HepG2 (cell line): ENCODE data around the gene SMAD7. TPM values are rescaled to one million over a fixed set of nuclear protein-coding genes. Genes with fewer than 3 reads are reported as not detected.

Source experiments
- ATAC-seq: fragments of 200-7000 bp; cut with Tn5 transposase; 3 replicates; pipeline ENCODE4 v1.9.1; 2020; ENCODE audit warnings: mild to moderate bottlenecking, moderate library complexity
- BruUV-seq: library from RNA; stranded (reverse); fragments of 400-500 nt; replicated peaks from 2 replicates; lab custom pipeline; 2021; lab: Mats Ljungman, UMichigan
- CTCF ChIA-PET: fragments of 300-600 bp; formaldehyde crosslinking; extraction: SDS; loops from one replicate; lab custom pipeline; 2021; ENCODE audit warnings: low total read pairs, inconsistent platforms, low intra/inter-chr PET ratio; lab: Yijun Ruan, JAX
- POLR2A ChIA-PET: fragments of 350-600 bp; sonication (Branson Sonifier 250); formaldehyde crosslinking; loops from one replicate; lab custom pipeline; 2020; ENCODE audit warnings: antibody characterized with exemption, inconsistent platforms; lab: Yijun Ruan, JAX
- DNase-seq: peaks from one replicate; pipeline ENCODE4 v3.0.0-alpha.2; 2015; ENCODE audit warnings: low spot score
- FAIRE-seq: peaks from 3 replicates; lab custom pipeline; 2011; peaks lifted over from hg19 to GRCh38; lab: Jason Lieb, UNC
- H2AFZ ChIP-seq: one replicate; pipeline ENCODE4 v1.6.1; 2011; ENCODE audit warnings: low read length, inconsistent platforms
- H3K27ac ChIP-seq: fragments of 300-600 bp; 3 replicates; pipeline ENCODE4 v1.8.0; 2011; ENCODE audit warnings: mixed run types, mild to moderate bottlenecking, mixed read lengths, low read length, inconsistent platforms; ENCODE audit not compliant: insufficient read depth; ENCODE audit errors: extremely low read length
- H3K27me3 ChIP-seq, 2 experiments: fragments of 200-600 bp in 1 of 2; 2 replicates in 1 of 2; 3 replicates in 1 of 2; pipeline versions ENCODE4 v1.6.0 to v1.8.0; 2011; ENCODE audit warnings: low read length in 2 of 2, mild to moderate bottlenecking in 2 of 2, moderate library complexity in 2 of 2, inconsistent platforms in 1 of 2; ENCODE audit not compliant: insufficient read depth in 2 of 2, control insufficient read depth in 1 of 2
- H3K36me3 ChIP-seq, 2 experiments: fragments of 200-600 bp in 1 of 2; replicated peaks in 1 of 2; 2 replicates in 1 of 2; 3 replicates in 1 of 2; pipeline versions ENCODE4 v1.5.1 to v1.8.0; 2011; ENCODE audit warnings: low read length in 2 of 2, inconsistent platforms in 1 of 2; ENCODE audit not compliant: insufficient read depth in 2 of 2, control insufficient read depth in 1 of 2
- H3K4me1 ChIP-seq: 2 replicates; pipeline ENCODE4 v1.5.1; 2012; ENCODE audit warnings: low read length, inconsistent platforms; ENCODE audit not compliant: insufficient read depth
- H3K4me2 ChIP-seq: 2 replicates; pipeline ENCODE4 v1.6.0; 2011; ENCODE audit warnings: low read depth, low read length, inconsistent platforms
- H3K4me3 ChIP-seq, 3 experiments: fragments of 200-600 bp in 1 of 3; sonication (generic), shearing (Covaris generic) in 1 of 3; replicated peaks in 1 of 3; 2 replicates each; pipeline ENCODE4 v1.5.1; 2011 to 2016; ENCODE audit warnings: low read length in 3 of 3, inconsistent platforms in 2 of 3, low read depth in 2 of 3, mild to moderate bottlenecking in 2 of 3, control low read depth in 1 of 3, mixed read lengths in 1 of 3; ENCODE audit not compliant: insufficient read depth in 1 of 3
- H3K79me2 ChIP-seq: one replicate; pipeline ENCODE4 v1.6.1; 2011; ENCODE audit warnings: low read length, inconsistent platforms; ENCODE audit not compliant: insufficient read depth
- H3K9ac ChIP-seq: 2 replicates; pipeline ENCODE4 v1.6.0; 2011; ENCODE audit warnings: mild to moderate bottlenecking, low read depth, low read length, inconsistent platforms; ENCODE audit not compliant: insufficient read depth
- H3K9me3 ChIP-seq: 2 replicates; pipeline ENCODE4 v1.5.1; 2012; ENCODE audit warnings: mild to moderate bottlenecking, low read length
- H4K20me1 ChIP-seq: 2 replicates; pipeline ENCODE4 v1.6.0; 2011; ENCODE audit warnings: inconsistent platforms, mild to moderate bottlenecking, low read length, moderate library complexity; ENCODE audit not compliant: insufficient read depth
- HDAC2 ChIP-seq: sonication (generic); formaldehyde crosslinking; IDR thresholded peaks from 2 replicates; pipeline ENCODE4 v1.4.0; 2020; ENCODE audit warnings: missing genetic modification reagents
- NFATC3 ChIP-seq: sonication (generic); formaldehyde crosslinking; IDR thresholded peaks from 2 replicates; pipeline ENCODE4 v1.5.1; 2020; ENCODE audit warnings: mild to moderate bottlenecking, missing genetic modification reagents
- NFKBIZ ChIP-seq: IDR thresholded peaks from 2 replicates; pipeline ENCODE4 v1.6.1; 2018; ENCODE audit warnings: missing genetic modification reagents, missing compliant biosample characterization
- PCBP1 ChIP-seq: fragments of 200-400 bp; formaldehyde crosslinking; IDR thresholded peaks from 2 replicates; pipeline ENCODE4 v1.6.1; 2017; ENCODE audit warnings: mild to moderate bottlenecking, low read depth, low read length, borderline replicate concordance
- RFX5 ChIP-seq: IDR thresholded peaks from 2 replicates; pipeline ENCODE4 v1.6.1; 2011; ENCODE audit warnings: low read depth, low read length, improper control_type of control experiment
- U2AF2 ChIP-seq: fragments of 200-400 bp; formaldehyde crosslinking; IDR thresholded peaks from 2 replicates; pipeline ENCODE4 v1.6.1; 2017; ENCODE audit warnings: low read depth, mild to moderate bottlenecking, low read length
- ZNF773 ChIP-seq: sonication (generic); formaldehyde crosslinking; IDR thresholded peaks from 2 replicates; pipeline ENCODE4 v1.4.0; 2020; ENCODE audit warnings: missing genetic modification reagents, borderline replicate concordance
- WGBS: methylation state at CpG from one replicate; pipeline ENCODE4 v1.1.6; 2017; ENCODE audit warnings: low lambda C conversion rate; 5-methylcytosine and 5-hydroxymethylcytosine counted together
- in situ Hi-C: cut with HindIII; loops from 2 replicates; pipeline ENCODE4 v1.10.0; 2017; ENCODE audit warnings: low pct_unique_long_range_greater_than_20kb; ENCODE audit not compliant: extremely low pct_ligation_motif_present
- intact Hi-C: fragments of 100-400 bp; cut with micrococcal nuclease; formaldehyde crosslinking; loops from one replicate; pipeline ENCODE4 v1.10.0; 2022; ENCODE audit not compliant: unreplicated experiment
- polyA plus RNA-seq, 8 experiments: library from polyadenylated mRNA; depleted of rRNA in 3 of 8; stranded (reverse) in 7 of 8; unstranded in 1 of 8; fragments of >200 nt; fragmentation: Illumina TruSeq in 4 of 8; extraction: Trizol in 4 of 8; gene quantifications; 2 replicates each; pipeline versions ENCODE4 v1.2.1 to v1.2.3, GENCODE V29; 2011 to 2016; ENCODE audit warnings: low read depth in 4 of 8, missing spikeins in 1 of 8, mixed read lengths in 1 of 8; ENCODE audit not compliant: insufficient read depth in 1 of 8
- total RNA-seq, 5 experiments: library from RNA; depleted of rRNA; stranded (reverse); fragments of >200 nt; fragmentation: Illumina TruSeq; extraction: Trizol; gene quantifications; 2 replicates each; pipeline ENCODE4 v1.2.3, GENCODE V29; 2016; ENCODE audit warnings: low read depth in 1 of 5
- TF ChIP-seq, protein P1 (sequence below): sonication (generic); formaldehyde crosslinking; IDR thresholded peaks from 2 replicates; pipeline ENCODE4 v1.4.0; 2020; ENCODE audit warnings: mild to moderate bottlenecking, missing genetic modification reagents
- TF ChIP-seq, protein P2 (sequence below): sonication (generic); formaldehyde crosslinking; IDR thresholded peaks from 2 replicates; pipeline ENCODE4 v1.5.1; 2020; ENCODE audit warnings: mild to moderate bottlenecking, missing genetic modification reagents, moderate library complexity
- TF ChIP-seq, protein P3 (sequence below): IDR thresholded peaks from 2 replicates; pipeline ENCODE4 v1.6.1; 2016; ENCODE audit warnings: low read depth, missing genetic modification reagents, missing compliant biosample characterization

Gene SMAD7
- total and polyA plus RNA-seq, 2 of the 13 experiments (the other 11 are each of a cell fraction or from before 2014, with no cell fraction given): 17.4 to 24.7 TPM

DNA sequence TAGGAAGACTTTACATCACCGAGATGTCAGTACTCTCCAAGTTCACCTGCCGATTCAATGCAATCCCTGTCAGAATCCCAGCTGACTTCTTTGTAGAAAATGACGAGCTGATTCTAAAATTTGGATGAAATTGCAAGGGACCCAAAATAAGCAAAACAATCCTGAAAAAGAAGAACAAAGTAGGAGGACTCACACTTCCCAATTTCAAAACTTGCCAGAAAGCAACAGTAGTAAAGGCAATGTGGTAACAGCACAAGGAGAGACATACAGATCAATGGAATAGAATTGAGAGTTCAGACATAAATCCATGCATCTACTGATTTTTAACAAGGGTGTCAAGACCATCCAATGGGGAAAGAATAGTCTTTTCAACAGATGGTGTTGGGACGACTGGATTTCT lies 52.2 kb downstream of the SMAD7 start:
- no peak overlapping the region for H2AFZ ChIP-seq
- WGBS: 96% methylated on average over 4 of the region's 4 CpGs
- peaks cover 4% of the 10 kb centered on the region for H3K79me2 ChIP-seq
- H3K27me3 ChIP-seq: no peaks in the 10 kb centered on the region; a peak in 1 of 5 replicates
- peaks cover 68% of the 10 kb centered on the region for H3K4me1 ChIP-seq
- no peaks in the 10 kb centered on the region for H3K36me3 ChIP-seq
- FAIRE-seq (no peak), ATAC-seq (no peak), DNase-seq (no peak)
- in situ Hi-C loops (loop anchor here (5.0 to 10.0 kb wide), 3 partner anchors 49 to 354 kb away; no protein-coding TSS in a partner anchor), intact Hi-C loops (loop anchor here (1.0 to 10.0 kb wide), 3 partner anchors 44 to 276 kb away; no protein-coding TSS in a partner anchor)
- no peak overlapping the region for H3K27ac ChIP-seq
- BruUV-seq: no TSS peak
- POLR2A ChIA-PET: no interaction called here
- H3K9ac ChIP-seq: no peak overlapping the region
- H4K20me1 ChIP-seq: no peaks in the 10 kb centered on the region
- CTCF ChIA-PET: no interaction called here
- H3K9me3 ChIP-seq: no peaks in the 10 kb centered on the region
- H3K4me3 ChIP-seq: no peak overlapping the region
- no peak overlapping the region for H3K4me2 ChIP-seq
- TF ChIP-seq NFATC3 (CRISPR knock-in tag): no peak
- no peak for TF ChIP-seq PCBP1
- TF ChIP-seq, protein P1, sequence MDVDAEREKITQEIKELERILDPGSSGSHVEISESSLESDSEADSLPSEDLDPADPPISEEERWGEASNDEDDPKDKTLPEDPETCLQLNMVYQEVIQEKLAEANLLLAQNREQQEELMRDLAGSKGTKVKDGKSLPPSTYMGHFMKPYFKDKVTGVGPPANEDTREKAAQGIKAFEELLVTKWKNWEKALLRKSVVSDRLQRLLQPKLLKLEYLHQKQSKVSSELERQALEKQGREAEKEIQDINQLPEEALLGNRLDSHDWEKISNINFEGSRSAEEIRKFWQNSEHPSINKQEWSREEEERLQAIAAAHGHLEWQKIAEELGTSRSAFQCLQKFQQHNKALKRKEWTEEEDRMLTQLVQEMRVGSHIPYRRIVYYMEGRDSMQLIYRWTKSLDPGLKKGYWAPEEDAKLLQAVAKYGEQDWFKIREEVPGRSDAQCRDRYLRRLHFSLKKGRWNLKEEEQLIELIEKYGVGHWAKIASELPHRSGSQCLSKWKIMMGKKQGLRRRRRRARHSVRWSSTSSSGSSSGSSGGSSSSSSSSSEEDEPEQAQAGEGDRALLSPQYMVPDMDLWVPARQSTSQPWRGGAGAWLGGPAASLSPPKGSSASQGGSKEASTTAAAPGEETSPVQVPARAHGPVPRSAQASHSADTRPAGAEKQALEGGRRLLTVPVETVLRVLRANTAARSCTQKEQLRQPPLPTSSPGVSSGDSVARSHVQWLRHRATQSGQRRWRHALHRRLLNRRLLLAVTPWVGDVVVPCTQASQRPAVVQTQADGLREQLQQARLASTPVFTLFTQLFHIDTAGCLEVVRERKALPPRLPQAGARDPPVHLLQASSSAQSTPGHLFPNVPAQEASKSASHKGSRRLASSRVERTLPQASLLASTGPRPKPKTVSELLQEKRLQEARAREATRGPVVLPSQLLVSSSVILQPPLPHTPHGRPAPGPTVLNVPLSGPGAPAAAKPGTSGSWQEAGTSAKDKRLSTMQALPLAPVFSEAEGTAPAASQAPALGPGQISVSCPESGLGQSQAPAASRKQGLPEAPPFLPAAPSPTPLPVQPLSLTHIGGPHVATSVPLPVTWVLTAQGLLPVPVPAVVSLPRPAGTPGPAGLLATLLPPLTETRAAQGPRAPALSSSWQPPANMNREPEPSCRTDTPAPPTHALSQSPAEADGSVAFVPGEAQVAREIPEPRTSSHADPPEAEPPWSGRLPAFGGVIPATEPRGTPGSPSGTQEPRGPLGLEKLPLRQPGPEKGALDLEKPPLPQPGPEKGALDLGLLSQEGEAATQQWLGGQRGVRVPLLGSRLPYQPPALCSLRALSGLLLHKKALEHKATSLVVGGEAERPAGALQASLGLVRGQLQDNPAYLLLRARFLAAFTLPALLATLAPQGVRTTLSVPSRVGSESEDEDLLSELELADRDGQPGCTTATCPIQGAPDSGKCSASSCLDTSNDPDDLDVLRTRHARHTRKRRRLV: no peak
- TF ChIP-seq, protein P2, sequence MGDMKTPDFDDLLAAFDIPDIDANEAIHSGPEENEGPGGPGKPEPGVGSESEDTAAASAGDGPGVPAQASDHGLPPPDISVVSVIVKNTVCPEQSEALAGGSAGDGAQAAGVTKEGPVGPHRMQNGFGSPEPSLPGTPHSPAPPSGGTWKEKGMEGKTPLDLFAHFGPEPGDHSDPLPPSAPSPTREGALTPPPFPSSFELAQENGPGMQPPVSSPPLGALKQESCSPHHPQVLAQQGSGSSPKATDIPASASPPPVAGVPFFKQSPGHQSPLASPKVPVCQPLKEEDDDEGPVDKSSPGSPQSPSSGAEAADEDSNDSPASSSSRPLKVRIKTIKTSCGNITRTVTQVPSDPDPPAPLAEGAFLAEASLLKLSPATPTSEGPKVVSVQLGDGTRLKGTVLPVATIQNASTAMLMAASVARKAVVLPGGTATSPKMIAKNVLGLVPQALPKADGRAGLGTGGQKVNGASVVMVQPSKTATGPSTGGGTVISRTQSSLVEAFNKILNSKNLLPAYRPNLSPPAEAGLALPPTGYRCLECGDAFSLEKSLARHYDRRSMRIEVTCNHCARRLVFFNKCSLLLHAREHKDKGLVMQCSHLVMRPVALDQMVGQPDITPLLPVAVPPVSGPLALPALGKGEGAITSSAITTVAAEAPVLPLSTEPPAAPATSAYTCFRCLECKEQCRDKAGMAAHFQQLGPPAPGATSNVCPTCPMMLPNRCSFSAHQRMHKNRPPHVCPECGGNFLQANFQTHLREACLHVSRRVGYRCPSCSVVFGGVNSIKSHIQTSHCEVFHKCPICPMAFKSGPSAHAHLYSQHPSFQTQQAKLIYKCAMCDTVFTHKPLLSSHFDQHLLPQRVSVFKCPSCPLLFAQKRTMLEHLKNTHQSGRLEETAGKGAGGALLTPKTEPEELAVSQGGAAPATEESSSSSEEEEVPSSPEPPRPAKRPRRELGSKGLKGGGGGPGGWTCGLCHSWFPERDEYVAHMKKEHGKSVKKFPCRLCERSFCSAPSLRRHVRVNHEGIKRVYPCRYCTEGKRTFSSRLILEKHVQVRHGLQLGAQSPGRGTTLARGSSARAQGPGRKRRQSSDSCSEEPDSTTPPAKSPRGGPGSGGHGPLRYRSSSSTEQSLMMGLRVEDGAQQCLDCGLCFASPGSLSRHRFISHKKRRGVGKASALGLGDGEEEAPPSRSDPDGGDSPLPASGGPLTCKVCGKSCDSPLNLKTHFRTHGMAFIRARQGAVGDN (CRISPR knock-in tag): no peak
- TF ChIP-seq, protein P3, sequence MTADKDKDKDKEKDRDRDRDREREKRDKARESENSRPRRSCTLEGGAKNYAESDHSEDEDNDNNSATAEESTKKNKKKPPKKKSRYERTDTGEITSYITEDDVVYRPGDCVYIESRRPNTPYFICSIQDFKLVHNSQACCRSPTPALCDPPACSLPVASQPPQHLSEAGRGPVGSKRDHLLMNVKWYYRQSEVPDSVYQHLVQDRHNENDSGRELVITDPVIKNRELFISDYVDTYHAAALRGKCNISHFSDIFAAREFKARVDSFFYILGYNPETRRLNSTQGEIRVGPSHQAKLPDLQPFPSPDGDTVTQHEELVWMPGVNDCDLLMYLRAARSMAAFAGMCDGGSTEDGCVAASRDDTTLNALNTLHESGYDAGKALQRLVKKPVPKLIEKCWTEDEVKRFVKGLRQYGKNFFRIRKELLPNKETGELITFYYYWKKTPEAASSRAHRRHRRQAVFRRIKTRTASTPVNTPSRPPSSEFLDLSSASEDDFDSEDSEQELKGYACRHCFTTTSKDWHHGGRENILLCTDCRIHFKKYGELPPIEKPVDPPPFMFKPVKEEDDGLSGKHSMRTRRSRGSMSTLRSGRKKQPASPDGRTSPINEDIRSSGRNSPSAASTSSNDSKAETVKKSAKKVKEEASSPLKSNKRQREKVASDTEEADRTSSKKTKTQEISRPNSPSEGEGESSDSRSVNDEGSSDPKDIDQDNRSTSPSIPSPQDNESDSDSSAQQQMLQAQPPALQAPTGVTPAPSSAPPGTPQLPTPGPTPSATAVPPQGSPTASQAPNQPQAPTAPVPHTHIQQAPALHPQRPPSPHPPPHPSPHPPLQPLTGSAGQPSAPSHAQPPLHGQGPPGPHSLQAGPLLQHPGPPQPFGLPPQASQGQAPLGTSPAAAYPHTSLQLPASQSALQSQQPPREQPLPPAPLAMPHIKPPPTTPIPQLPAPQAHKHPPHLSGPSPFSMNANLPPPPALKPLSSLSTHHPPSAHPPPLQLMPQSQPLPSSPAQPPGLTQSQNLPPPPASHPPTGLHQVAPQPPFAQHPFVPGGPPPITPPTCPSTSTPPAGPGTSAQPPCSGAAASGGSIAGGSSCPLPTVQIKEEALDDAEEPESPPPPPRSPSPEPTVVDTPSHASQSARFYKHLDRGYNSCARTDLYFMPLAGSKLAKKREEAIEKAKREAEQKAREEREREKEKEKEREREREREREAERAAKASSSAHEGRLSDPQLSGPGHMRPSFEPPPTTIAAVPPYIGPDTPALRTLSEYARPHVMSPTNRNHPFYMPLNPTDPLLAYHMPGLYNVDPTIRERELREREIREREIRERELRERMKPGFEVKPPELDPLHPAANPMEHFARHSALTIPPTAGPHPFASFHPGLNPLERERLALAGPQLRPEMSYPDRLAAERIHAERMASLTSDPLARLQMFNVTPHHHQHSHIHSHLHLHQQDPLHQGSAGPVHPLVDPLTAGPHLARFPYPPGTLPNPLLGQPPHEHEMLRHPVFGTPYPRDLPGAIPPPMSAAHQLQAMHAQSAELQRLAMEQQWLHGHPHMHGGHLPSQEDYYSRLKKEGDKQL (CRISPR knock-in tag): no peak
- TF ChIP-seq HDAC2 (CRISPR knock-in tag): no peak
- TF ChIP-seq U2AF2: no peak
- no peak for TF ChIP-seq NFKBIZ (CRISPR knock-in tag)
- no peak for TF ChIP-seq RFX5
- no peak for TF ChIP-seq ZNF773
